ENCODE measurements around the gene VPS33A. TPM values are rescaled to one million over a fixed set of nuclear protein-coding genes. Genes with fewer than 3 reads are reported as not detected.
A peak's percentile ranks its signal among the peaks of the same experiment; 100 is the strongest.

Gene VPS33A
- total RNA-seq, 3 donors from 2014 or later (not counting 1 experiment from before 2014, with no cell fraction given) = 19.2 to 26.3 (median 24.1) TPM

- Mint-ChIP-seq H3K36me3 (no peaks in the 10 kb centered on the region), H3K9me3 (no peaks in the 10 kb centered on the region), H3K27ac (no peak overlapping the region), H3K4me1 (peaks cover 5 to 8% of the 10 kb centered on the region in 2 donors), H3K27me3 (ENCODE audit: low read depth in 2 of 2) (no peaks in the 10 kb centered on the region), H3K4me3 (no peak overlapping the region)
- intact Hi-C loops (cut with micrococcal nuclease) = loop anchor here (1.0 kb wide), 2 partner anchors 60 to 137 kb away; no protein-coding TSS in a partner anchor
- Histone ChIP-seq H3K27ac (ENCODE audit: low read length) (no peak overlapping the region), H3K9me3 (ENCODE audit: control insufficient read depth, insufficient read depth, low read length) (no peaks in the 10 kb centered on the region), H3K36me3 (ENCODE audit: control insufficient read depth, insufficient read depth, low read length) (no peaks in the 10 kb centered on the region), H3K27me3 (ENCODE audit: control insufficient read depth, insufficient read depth, low read length) (no peaks in the 10 kb centered on the region), H3K4me1 (ENCODE audit: control insufficient read depth, insufficient read depth, low read length) (peaks cover 3% of the 10 kb centered on the region), H3K4me3 (ENCODE audit: low read length) (no peak overlapping the region)
- DNase-seq = peak; percentile 68 to 79
- peak; percentile 77 for TF ChIP-seq CTCF (IDR thresholded peaks at IDR 0.05)
- ATAC-seq = peak; percentile 90 to 99 (median 95)
- 66% methylated on average over 16 of the region's 18 CpGs for WGBS (ENCODE audit: insufficient coverage)
Measured at GRCh38 chr12:122190842-122191668, 75.2 kb downstream of the VPS33A start.

GRCh38 chr12:122189626-122190475 lies 76.4 kb downstream of the VPS33A start:
- Mint-ChIP-seq H3K36me3 (no peaks in the 10 kb centered on the region), H3K9me3 (no peaks in the 10 kb centered on the region), H3K4me3 (no peak overlapping the region), H3K27ac (no peak overlapping the region), H3K27me3 (ENCODE audit: low read depth in 2 of 2) (no peaks in the 10 kb centered on the region), H3K4me1 (peaks cover 12 to 13% of the 10 kb centered on the region in 2 donors)
- intact Hi-C loops (cut with micrococcal nuclease) = no loop called here
- no peak for ATAC-seq
- H3K27me3 ChIP-seq (ENCODE audit: control insufficient read depth, insufficient read depth, low read length) = no peaks in the 10 kb centered on the region
- H3K4me3 ChIP-seq (ENCODE audit: low read length) = no peak overlapping the region
- no peaks in the 10 kb centered on the region for H3K36me3 ChIP-seq (ENCODE audit: control insufficient read depth, insufficient read depth, low read length)
- no peak for TF ChIP-seq CTCF (IDR thresholded peaks at IDR 0.05)
- peaks cover 11% of the 10 kb centered on the region for H3K4me1 ChIP-seq (ENCODE audit: control insufficient read depth, insufficient read depth, low read length)
- no peaks in the 10 kb centered on the region for H3K9me3 ChIP-seq (ENCODE audit: control insufficient read depth, insufficient read depth, low read length)
- no peak for DNase-seq
- WGBS (ENCODE audit: insufficient coverage) = 94% methylated on average over 34 of the region's 34 CpGs
- no peak overlapping the region for H3K27ac ChIP-seq (ENCODE audit: low read length)

GRCh38 chr12:122187466-122187865 lies 78.8 kb downstream of the VPS33A start:
- TF ChIP-seq CTCF (IDR thresholded peaks at IDR 0.05) = no peak
- no peaks in the 10 kb centered on the region for H3K9me3 ChIP-seq (ENCODE audit: control insufficient read depth, insufficient read depth, low read length)
- 94% methylated on average over 12 of the region's 12 CpGs for WGBS (ENCODE audit: insufficient coverage)
- H3K4me1 ChIP-seq (ENCODE audit: control insufficient read depth, insufficient read depth, low read length) = peaks cover 33% of the 10 kb centered on the region
- H3K36me3 Mint-ChIP-seq = no peaks in the 10 kb centered on the region
- peaks cover 28 to 32% of the 10 kb centered on the region in 2 donors for H3K4me1 Mint-ChIP-seq
- ATAC-seq (no peak), DNase-seq (no peak)
- H3K27ac ChIP-seq (ENCODE audit: low read length) = no peak overlapping the region
- no peaks in the 10 kb centered on the region for H3K27me3 ChIP-seq (ENCODE audit: control insufficient read depth, insufficient read depth, low read length)
- no peak overlapping the region for H3K4me3 ChIP-seq (ENCODE audit: low read length)
- no peaks in the 10 kb centered on the region for H3K27me3 Mint-ChIP-seq (ENCODE audit: low read depth in 2 of 2)
- intact Hi-C loops (cut with micrococcal nuclease) = no loop called here
- no peaks in the 10 kb centered on the region for H3K9me3 Mint-ChIP-seq
- no peak overlapping the region for H3K27ac Mint-ChIP-seq
- no peak overlapping the region for H3K4me3 Mint-ChIP-seq
- no peaks in the 10 kb centered on the region for H3K36me3 ChIP-seq (ENCODE audit: control insufficient read depth, insufficient read depth, low read length)

Measured in natural killer cell (primary cell).